Kasumi-1 (cell line): ENCODE measurements around the gene CACNA1A.
A peak's percentile ranks its signal among the peaks of the same experiment; 100 is the strongest.

Experiments
- DNase-seq, 2 experiments: peaks; one replicate each; lab custom pipeline; 2025; lab: John Stamatoyannopoulos, UW

The CACNA1A gene

DNA sequence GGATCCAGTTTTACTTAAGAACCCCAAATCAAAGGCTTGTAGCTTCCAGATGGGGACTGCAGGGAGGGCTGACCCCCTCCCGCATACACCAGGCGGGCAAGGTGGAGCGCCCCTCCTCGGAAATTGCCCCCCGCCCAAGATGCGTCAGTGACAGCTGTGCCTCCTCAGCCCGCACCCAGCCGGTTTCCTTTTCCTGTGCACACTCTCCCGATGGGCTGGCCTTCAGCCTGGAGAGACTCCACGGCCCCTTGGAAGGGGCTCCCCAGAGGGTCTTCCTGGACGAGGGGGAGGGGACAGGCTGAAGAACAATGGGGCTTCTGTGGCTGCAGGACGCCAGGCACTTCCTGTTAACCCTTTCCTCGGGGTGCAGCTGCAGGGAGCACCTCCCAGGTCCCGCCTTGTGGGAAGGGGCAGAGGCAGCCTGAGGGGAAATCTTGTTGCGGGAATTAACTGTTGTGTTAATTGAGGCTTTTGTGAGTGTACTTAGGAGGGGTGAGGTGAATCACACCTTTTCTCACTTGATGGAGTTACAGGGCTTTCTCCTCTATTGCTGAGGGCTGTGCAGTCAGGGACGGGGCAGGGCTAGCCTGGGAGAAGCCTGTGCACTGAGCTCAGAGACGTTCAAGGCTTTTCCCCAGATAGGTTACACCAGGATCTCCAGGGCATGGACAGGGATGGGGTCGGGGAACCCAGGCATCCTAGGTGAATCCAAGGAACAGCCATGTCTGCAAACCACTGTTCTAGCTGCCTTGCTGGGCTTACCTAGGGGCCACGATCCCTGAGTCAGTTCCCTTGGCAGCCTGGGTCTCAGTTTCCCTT, 341.7 kb downstream of the CACNA1A start:
- peak; percentile 87 to 91 for DNase-seq

DNA sequence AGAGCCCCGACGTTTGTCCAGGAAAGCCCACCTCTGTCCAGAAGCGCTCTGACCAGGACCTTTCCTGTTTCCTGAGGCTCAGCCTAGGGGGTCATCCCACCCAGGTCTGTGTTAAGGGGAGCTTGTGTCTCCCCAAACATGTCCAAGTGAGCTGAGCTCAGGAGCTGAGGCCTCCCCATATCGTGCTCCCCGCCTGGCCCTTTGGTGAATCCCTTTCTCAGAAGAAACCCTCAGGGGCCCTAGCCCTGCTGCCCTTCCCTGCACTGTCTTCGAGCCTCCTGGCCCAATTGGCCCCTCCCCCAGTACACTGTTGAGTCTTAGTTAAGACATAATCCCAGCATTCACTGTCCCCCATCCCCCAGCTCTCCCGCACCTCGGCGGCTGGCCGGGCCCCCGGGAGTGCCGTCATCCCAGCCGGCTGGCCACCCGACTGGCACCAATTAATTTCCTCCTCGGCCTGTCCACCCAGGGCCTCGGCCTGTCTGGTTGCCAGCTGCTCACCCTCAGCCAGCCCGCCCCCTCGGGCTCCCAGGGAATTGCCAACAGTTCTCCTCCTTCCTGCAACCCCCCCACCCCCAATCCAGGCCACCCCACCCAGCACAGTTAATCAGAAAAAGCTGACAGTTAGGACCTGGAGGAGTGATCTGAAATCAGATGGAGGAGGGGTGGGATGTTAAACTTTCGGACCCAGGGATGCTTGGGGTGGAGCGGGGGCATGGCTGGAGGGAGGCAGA, 342.5 kb downstream of the CACNA1A start:
- peak; percentile 87 to 91 for DNase-seq

- DNase-seq, result peak; percentile 91 to 95
Measured at GRCh38 chr19:13162724-13163608, 343.3 kb downstream of the CACNA1A start.

DNA sequence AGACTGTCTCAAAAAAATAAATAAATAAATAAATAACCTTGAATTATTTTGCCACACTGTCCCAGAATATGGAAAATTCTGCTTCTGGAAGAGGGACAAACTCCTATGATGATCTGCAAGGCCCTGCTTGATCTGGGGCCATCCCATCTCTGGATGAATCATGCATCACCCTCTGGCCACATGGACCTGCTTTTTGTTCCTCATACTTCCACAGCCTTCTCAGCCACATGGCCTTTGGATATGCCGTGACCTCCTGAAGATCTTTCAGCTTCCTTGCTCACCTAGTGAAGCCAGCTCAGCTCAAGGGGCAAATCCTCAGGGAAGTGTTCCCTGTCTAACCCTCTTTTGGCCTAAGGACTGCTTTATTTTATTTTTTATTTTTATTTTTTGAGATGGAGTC, 345.7 kb downstream of the CACNA1A start:
- DNase-seq, result no peak

DNA sequence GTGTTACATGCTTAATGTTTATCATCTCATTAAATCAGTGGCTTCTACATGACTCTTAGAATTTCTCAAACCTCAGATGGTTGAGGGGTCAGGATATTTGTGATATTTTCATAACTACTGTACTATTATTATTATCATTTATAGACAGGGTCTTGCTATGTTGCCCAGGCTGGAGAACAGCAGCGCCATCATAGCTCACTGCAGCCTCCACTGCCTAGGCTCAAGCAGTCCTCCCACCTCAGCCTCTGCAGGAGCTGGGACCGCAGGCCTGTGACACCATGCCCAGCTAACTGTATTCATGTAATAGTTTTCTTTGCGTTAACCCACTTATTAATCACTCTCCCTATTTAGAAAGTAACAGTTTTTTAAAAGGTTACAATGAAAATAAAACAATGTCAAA, 346.6 kb downstream of the CACNA1A start:
- no peak for DNase-seq
